Measurements from ENCODE around the gene CDCP2. TPM values are rescaled to one million over a fixed set of nuclear protein-coding genes. Genes with fewer than 3 reads are reported as not detected.

The CDCP2 gene
- total RNA-seq, 1 donor from 2014 or later = not detected

DNA sequence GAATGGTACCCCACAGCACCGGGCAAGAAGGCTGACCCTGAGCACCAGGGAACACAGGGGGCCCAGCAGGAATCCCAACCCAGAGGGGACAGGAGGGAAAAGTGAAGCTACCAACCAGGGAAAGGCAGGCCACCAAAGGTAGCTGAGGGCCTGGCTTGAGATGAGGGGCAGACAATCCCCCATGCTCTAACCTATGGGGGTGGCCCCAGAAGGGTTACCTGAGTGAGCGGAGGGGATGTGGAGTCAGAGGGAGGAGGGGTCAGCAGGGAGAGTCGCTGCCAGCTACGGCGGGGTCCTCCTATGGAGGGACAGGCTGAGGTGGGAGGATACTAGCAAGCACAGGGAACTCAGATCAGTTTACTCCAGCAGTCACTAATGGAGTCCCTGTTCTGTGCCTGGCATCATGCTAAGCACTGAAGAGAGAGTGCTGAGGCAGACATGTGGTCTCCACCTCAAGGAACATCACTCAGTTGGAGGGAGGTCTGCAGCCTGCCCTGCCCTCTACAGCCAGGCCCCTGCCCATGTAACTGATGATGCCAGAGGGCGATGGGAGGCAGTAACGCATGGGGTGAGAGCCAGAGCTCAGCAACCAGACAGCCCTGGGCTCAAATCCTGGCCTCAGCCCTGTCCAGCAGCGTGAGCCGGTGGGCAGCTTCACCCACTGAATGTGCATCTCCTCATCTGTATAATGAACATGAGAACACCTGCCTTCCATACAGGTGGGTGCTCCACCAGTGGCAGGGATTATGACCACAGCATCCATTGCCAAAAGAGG lies 25.7 kb upstream of the CDCP2 start:
- Mint-ChIP-seq H3K4me3 (no peak overlapping the region), H3K9me3 (no peaks in the 10 kb centered on the region), H3K4me1 (ENCODE audit: unreplicated experiment) (no peaks in the 10 kb centered on the region), H3K36me3 (no peaks in the 10 kb centered on the region), H3K27ac (no peak overlapping the region), H3K27me3 (no peaks in the 10 kb centered on the region)
- DNase-seq (ENCODE audit: extremely low spot score, unreplicated experiment) = no peak
- TF ChIP-seq, protein P1, sequence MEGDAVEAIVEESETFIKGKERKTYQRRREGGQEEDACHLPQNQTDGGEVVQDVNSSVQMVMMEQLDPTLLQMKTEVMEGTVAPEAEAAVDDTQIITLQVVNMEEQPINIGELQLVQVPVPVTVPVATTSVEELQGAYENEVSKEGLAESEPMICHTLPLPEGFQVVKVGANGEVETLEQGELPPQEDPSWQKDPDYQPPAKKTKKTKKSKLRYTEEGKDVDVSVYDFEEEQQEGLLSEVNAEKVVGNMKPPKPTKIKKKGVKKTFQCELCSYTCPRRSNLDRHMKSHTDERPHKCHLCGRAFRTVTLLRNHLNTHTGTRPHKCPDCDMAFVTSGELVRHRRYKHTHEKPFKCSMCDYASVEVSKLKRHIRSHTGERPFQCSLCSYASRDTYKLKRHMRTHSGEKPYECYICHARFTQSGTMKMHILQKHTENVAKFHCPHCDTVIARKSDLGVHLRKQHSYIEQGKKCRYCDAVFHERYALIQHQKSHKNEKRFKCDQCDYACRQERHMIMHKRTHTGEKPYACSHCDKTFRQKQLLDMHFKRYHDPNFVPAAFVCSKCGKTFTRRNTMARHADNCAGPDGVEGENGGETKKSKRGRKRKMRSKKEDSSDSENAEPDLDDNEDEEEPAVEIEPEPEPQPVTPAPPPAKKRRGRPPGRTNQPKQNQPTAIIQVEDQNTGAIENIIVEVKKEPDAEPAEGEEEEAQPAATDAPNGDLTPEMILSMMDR (conservative IDR thresholded peaks at IDR 0.05) = no peak

DNA sequence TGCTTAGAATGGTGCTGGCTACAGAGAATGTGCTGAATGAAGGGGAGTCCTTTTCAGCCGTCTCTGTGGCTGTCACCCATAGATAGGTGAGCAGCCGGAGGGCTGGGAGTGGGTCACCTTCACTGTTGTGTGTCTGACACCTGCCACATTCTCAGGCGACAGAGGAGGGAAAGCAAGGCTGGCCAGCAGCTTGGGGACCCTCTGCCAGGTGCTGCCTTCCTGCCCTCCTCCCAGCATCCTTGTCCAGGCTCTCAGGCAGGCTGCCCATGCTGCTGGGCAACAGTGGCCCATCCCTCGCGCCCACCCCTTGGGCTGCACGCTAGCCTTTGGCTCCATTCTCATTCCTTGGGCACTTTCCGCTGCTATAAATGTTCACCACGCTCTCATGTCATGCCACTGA lies 24.9 kb upstream of the CDCP2 start:
- Mint-ChIP-seq H3K27me3 (no peaks in the 10 kb centered on the region), H3K9me3 (no peaks in the 10 kb centered on the region), H3K36me3 (no peaks in the 10 kb centered on the region), H3K4me3 (no peak overlapping the region), H3K27ac (no peak overlapping the region), H3K4me1 (ENCODE audit: unreplicated experiment) (peaks cover under 1% of the 10 kb centered on the region)
- TF ChIP-seq, protein P1 (conservative IDR thresholded peaks at IDR 0.05) = no peak
- no peak for DNase-seq (ENCODE audit: extremely low spot score, unreplicated experiment)

DNA sequence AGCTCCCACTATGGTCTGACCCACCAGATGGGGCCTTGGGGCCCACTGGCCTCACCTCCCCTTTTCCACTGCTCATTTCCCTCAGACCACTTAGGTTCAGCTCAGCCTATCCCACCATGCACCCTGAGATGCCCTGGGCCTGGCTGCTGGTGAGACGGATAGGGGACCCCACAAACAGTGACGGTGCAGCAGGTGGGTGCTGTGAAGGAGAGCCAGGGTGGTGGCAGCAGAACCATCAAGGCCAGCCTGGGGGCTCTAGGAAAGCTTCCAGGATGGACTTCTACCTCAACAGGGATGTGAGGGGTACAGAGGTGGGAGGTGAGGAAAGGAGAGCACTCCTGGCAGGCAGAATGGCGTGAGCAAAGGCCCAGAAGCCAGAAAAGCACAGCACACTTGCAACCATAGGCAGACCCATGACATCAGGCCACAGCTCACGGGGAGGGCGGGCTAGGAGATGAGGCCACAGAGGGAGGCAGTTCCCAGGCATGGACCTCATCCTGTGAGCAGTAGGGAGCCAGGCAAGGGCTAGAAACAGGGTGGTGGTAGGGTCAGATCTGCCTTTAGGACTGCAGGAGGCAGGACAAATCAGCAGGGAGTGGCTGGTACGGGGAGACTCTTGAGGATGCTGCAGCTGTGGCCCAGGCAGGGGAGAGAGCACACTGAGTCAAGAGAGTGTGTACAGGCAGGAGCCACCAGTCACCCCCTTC lies 24.0 kb upstream of the CDCP2 start:
- Mint-ChIP-seq H3K4me3 (no peak overlapping the region), H3K36me3 (no peaks in the 10 kb centered on the region), H3K9me3 (no peaks in the 10 kb centered on the region), H3K27me3 (no peaks in the 10 kb centered on the region), H3K4me1 (ENCODE audit: unreplicated experiment) (peaks cover 4% of the 10 kb centered on the region), H3K27ac (no peak overlapping the region)
- TF ChIP-seq, protein P1 (conservative IDR thresholded peaks at IDR 0.05) = no peak
- no peak for DNase-seq (ENCODE audit: extremely low spot score, unreplicated experiment)

GRCh38 chr1:54174106-54174505 lies 21.3 kb upstream of the CDCP2 start:
- Mint-ChIP-seq H3K27me3 (no peaks in the 10 kb centered on the region), H3K36me3 (no peaks in the 10 kb centered on the region), H3K27ac (no peak overlapping the region), H3K9me3 (no peaks in the 10 kb centered on the region), H3K4me3 (no peak overlapping the region), H3K4me1 (ENCODE audit: unreplicated experiment) (peaks cover 9% of the 10 kb centered on the region)
- DNase-seq (ENCODE audit: extremely low spot score, unreplicated experiment) = no peak
- TF ChIP-seq, protein P1 (conservative IDR thresholded peaks at IDR 0.05) = no peak

- Mint-ChIP-seq H3K4me1 (ENCODE audit: unreplicated experiment) (peaks cover 9% of the 10 kb centered on the region), H3K9me3 (no peaks in the 10 kb centered on the region), H3K27me3 (no peaks in the 10 kb centered on the region), H3K36me3 (no peaks in the 10 kb centered on the region), H3K27ac (no peak overlapping the region), H3K4me3 (no peak overlapping the region)
- DNase-seq (ENCODE audit: extremely low spot score, unreplicated experiment) = no peak
- TF ChIP-seq, protein P1 (conservative IDR thresholded peaks at IDR 0.05) = no peak
Observed at GRCh38 chr1:54173681-54174080, 20.9 kb upstream of the CDCP2 start.

Data from type B pancreatic cell (in vitro differentiated cells).